HFF-Myc (cell line): ENCODE measurements around the gene ARMC2.

Source experiments
- DNase-seq: peaks from one replicate; pipeline ENCODE4 v3.0.0-alpha.2; 2011; ENCODE audit warnings: low read depth; ENCODE audit errors: extremely low read depth
- H3K4me3 ChIP-seq: replicated peaks from 2 replicates; pipeline ENCODE4 v1.5.1; 2011; ENCODE audit warnings: low read depth, mild to moderate bottlenecking, control low read depth, low read length
- TF ChIP-seq, protein P1 (sequence below): IDR thresholded peaks from 2 replicates; pipeline ENCODE4 v1.5.1; 2012; ENCODE audit warnings: mild to moderate bottlenecking, low read depth, low read length, control low read depth; ENCODE audit errors: missing control alignments

ARMC2 gene

DNA sequence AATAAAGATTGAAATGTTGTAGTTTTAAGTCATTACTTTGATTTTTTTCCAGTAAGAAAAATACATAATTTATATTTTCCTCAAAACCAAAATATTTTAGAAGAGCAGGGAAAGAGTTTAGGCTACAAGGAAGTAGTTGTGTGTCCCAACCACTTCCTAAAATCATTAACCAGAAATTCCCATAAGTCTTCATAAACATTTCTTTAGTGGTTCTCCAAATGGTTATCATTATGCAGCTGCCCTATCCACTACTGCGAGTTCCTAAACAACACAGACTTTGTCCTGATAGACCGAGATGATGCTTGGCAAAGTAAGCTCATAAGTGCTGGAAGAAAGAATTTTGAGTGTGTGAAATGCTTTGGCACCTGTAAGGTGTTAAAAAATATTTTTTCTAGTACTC, 93.6 kb downstream of the ARMC2 start:
- H3K4me3 ChIP-seq = no peak overlapping the region
- TF ChIP-seq, protein P1, sequence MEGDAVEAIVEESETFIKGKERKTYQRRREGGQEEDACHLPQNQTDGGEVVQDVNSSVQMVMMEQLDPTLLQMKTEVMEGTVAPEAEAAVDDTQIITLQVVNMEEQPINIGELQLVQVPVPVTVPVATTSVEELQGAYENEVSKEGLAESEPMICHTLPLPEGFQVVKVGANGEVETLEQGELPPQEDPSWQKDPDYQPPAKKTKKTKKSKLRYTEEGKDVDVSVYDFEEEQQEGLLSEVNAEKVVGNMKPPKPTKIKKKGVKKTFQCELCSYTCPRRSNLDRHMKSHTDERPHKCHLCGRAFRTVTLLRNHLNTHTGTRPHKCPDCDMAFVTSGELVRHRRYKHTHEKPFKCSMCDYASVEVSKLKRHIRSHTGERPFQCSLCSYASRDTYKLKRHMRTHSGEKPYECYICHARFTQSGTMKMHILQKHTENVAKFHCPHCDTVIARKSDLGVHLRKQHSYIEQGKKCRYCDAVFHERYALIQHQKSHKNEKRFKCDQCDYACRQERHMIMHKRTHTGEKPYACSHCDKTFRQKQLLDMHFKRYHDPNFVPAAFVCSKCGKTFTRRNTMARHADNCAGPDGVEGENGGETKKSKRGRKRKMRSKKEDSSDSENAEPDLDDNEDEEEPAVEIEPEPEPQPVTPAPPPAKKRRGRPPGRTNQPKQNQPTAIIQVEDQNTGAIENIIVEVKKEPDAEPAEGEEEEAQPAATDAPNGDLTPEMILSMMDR = no peak
- no peak for DNase-seq

DNA sequence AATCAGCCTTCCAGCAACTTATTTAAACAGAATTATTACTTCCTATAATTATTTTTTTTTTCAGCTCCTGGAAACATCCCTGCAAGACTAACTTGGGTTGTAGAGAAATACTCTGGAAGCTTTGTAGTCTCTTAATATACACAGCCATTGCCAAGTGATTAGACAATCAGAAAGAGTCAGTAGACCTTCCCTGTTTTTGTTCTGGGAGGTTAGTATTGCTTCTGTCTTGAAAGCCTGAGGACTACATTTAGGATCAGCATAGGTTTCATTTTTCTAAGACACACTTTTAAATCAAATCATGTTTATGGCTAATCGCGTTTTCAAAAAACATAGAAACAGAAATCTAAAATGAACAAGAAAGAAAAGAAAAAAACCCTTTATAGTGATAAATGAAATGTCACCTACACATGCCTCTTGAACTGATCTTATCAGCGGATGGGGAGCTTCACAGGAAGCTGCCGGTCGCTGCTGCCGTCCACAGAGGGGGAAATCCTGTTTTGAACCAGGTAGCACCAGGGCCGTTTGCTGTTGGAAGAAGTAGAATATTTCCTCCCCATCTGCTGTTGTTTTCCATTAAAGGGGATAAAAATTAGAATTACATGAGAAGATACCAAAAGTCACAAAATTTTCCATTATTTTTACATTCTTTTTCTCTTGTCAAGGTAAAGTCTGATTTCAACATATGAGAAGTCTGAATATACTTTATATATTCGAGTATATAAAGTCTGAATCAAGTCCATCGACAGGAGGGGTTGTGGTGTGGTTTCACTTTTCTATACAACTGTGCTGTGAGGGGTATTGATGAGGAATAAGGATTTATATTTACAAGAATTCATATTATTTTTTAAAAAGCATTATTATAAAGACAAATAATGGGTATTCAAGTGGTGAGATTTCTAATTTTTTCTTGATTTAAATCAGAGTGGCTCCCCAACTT, 94.6 kb downstream of the ARMC2 start:
- no peak for DNase-seq
- TF ChIP-seq, protein P1 = no peak
- H3K4me3 ChIP-seq = no peak overlapping the region

DNA sequence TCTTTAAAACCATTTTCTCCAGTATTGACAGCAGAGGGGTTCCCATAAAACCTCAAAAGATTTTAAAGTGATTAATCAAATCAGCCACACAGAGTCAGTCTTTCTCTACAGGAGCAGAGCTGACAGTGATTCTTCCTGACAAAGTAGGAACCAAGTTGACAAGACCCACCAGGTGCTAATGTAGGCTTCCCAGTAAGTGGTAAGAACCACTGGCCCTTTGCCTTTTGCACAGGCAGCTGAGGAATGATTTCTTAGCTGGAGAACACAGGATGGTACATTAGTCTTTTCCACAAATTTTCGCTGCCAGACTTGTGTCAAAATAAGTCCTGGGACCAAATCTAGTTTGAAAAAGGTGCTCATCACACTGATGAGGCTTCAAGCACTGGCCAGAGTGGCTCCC, 95.8 kb downstream of the ARMC2 start:
- TF ChIP-seq, protein P1 = no peak
- no peak for DNase-seq
- no peak overlapping the region for H3K4me3 ChIP-seq

- H3K4me3 ChIP-seq = no peak overlapping the region
- peak; percentile 55 for DNase-seq
Measured at GRCh38 chr6:108944707-108945680, 96.8 kb downstream of the ARMC2 start.

GRCh38 chr6:108945681-108946159, 97.5 kb downstream of the ARMC2 start:
- DNase-seq = no peak
- no peak overlapping the region for H3K4me3 ChIP-seq
- TF ChIP-seq, protein P1 = no peak

More at GRCh38 chr6:108944707-108945680, 96.8 kb downstream of the ARMC2 start:
- TF ChIP-seq, protein P1 = no peak

- no peak for DNase-seq
- TF ChIP-seq, protein P1 = no peak
- no peak overlapping the region for H3K4me3 ChIP-seq
Measured at GRCh38 chr6:108946695-108947094, 98.5 kb downstream of the ARMC2 start.
